Activated T-helper 1 cell treated with Interleukin-2 at 50 U/mL for 16 hours (primary cell): ENCODE data around the gene THSD7B.

Experiments
- DNase-seq: peaks from one replicate; pipeline ENCODE4 v3.0.0-alpha.2; 2020; ENCODE audit warnings: low read depth

THSD7B gene

DNA sequence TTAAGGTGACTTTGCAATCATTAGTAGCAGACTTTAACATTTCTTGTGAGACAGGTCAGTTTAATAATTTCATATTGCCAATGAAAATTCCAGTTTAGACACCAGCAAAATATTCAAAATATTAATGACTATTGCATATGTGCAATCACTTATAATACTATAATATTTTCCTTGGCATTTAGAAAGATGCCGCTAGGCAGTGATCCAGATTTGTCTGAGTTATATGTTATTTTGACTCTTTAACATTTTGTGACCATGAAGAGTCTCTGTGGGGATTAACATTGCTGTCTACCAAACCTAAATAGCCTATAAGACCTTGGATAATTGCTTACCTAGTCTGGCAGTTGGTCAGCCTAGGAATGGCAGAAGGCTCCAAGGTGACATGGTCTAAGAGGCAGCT lies 389.6 kb downstream of the THSD7B start:
- no peak for DNase-seq

- DNase-seq, result no peak
Observed at GRCh38 chr2:137155356-137156104, 390.2 kb downstream of the THSD7B start.

DNA sequence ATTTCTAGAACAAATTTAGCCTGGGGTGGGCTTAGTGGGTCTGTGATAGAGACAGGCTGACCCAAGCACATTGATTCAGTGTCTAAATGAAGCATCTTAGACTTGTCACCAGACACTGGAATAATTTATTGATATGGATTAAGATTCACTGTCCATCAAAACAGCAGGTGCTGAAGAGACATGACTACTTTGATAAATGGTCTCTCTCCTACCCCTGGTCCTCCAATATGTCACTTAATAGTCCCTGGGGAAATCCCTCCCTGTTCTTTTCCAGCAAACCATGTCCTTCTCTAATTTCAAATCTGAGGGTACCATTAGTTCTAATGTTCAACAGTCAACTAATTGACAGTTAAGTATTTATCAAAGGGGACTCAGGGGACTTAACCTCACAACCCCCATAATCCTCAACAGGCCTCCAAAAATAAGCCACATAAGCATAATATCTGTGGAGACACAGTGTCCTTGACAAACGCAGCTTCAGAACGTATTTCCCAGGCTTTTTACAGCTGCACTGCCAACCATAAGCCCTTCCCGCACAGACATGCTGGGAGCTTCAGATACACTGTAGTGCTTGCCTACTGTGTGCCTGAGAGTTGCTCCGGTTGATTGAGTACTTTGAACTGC lies 391.0 kb downstream of the THSD7B start:
- DNase-seq, result no peak

GRCh38 chr2:137157851-137158250 lies 392.5 kb downstream of the THSD7B start:
- no peak for DNase-seq

DNA sequence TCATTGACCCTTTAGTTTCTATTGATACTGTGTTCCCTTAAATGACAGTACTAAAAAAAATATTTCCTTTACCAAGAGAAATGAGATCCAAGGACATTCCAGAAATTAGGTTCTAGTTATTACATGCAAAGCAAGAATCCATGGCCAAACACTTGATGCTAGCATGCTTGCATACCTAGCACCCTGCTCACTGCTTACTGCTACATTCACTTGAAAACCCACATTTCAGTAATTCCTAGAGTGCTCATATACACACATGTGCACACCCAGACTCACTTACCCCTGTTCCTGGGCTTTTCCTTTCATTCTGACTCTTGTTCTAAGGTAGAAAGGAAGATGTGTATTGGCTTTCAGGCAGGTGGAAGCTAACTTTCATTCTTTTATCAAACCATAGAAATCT lies 395.9 kb downstream of the THSD7B start:
- no peak for DNase-seq

GRCh38 chr2:137165968-137166367 lies 400.6 kb downstream of the THSD7B start:
- no peak for DNase-seq

- no peak for DNase-seq
Observed at GRCh38 chr2:137167651-137168050, 402.3 kb downstream of the THSD7B start.

DNA sequence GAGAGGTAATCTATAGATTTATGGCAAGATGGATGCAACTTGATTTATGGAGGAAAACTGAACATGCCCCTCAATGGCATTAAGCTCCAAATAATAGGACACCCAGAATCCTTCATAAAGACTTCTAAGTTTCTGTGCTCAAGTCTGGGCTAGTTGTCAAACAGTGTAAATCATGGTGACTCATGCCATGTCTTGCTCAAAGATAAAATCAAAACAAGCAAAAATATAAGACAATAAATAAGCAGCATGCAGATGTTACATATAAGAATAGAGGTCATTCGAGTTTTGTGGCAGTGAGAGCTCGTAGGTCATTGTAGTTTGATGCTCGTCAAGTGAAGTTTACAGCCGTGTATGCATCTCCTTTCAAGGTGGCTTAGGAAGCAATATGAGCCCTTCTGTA lies 403.2 kb downstream of the THSD7B start:
- DNase-seq, result no peak

DNA sequence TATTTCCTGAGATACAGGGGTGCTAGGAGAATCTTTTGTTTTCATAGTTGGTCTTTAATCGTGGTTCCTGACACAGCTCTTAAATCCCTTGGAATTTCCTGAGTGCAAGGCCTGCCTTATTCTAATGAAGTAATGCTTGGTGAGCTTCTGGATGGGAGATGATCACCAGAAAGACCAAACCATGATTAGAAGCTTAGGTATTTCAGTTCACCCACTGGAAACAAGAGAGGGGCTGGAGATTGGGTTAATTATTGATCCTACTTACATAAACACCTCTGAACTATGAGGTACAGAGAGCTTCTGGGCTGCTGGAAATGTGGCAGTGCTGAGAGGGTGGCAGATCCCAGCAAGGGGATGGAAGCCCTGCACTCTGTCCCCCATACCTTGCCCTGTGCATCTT lies 406.8 kb downstream of the THSD7B start:
- no peak for DNase-seq

DNA sequence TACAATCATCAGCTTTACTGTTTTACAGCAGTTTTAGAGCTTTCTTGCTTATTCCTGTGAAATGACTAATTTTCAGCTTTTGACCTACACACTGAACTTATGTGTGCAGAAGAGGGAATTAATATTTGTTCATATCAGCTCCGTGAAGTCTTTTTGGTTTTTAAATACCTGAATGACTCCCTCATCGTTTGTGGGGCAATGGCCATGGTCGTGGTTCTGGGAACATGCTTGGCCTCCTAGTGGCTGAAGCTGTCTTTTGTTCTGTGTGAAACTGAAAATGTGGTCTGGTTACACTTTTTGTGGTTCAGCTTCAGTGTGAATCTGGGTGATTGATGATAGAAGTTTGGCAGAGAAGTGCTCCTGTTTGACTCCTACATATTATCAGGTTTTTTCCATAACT lies 408.1 kb downstream of the THSD7B start:
- no peak for DNase-seq

DNA sequence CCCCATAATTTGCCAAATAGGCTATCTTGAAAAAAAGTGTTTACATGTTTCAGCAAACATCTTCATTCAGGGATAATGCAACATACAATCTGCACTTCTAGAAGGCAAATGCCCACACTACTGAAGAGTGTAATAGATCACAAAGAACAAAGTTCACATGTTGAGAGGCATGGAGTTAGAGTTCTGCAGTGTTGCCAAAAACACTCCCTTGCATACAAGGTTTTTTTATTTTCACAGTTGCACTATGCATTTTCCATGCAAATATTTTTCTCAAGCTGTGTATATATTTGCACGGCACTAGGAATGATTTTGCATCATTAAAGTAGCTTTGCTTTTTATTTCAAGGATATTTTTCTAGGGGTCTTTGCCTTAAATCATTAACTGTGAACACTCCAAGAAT lies 409.9 kb downstream of the THSD7B start:
- no peak for DNase-seq

- DNase-seq, result no peak
Observed at GRCh38 chr2:137178951-137179377, 413.6 kb downstream of the THSD7B start.

GRCh38 chr2:137179542-137179941 lies 414.2 kb downstream of the THSD7B start:
- no peak for DNase-seq

- DNase-seq, result no peak
Observed at GRCh38 chr2:137180012-137180411, 414.7 kb downstream of the THSD7B start.

- no peak for DNase-seq
Observed at GRCh38 chr2:137181370-137181769, 416.0 kb downstream of the THSD7B start.

- DNase-seq, result no peak
Observed at GRCh38 chr2:137182071-137182470, 416.7 kb downstream of the THSD7B start.

- DNase-seq, result no peak
Observed at GRCh38 chr2:137183206-137183898, 418.0 kb downstream of the THSD7B start.

DNA sequence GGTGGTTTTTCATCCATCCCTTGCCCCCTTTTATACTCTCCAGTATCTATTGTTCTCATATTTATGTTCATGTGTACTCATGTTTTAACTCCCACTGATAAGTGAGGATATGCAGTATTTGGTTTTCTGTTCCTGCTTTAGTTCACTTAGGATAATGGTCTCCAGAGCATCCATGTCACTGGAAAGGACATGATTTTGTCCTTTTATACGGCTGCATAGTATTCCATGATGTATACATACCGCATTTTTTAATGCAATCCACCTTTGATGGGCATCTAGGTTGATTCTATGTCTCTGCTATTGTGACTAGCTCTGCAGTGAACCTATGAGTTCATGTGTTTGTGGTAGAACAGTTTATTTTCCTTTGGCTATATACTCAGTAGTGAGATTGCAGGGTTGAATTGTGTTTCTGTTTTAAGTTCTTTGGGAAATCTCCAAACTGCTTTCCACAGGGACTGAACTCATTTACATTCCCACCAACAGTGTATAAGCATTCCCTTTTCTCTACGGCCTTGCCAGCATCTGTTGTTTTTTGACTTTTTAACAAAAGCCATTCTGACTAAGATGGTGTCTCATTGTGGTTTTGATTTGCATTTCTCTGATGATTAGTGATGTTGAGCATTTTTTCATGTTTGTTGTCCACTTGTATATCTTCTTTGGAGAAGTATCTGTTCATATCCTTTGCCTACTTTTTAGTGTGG lies 420.2 kb downstream of the THSD7B start:
- DNase-seq, result no peak

GRCh38 chr2:137187216-137187615 lies 421.9 kb downstream of the THSD7B start:
- DNase-seq, result no peak

DNA sequence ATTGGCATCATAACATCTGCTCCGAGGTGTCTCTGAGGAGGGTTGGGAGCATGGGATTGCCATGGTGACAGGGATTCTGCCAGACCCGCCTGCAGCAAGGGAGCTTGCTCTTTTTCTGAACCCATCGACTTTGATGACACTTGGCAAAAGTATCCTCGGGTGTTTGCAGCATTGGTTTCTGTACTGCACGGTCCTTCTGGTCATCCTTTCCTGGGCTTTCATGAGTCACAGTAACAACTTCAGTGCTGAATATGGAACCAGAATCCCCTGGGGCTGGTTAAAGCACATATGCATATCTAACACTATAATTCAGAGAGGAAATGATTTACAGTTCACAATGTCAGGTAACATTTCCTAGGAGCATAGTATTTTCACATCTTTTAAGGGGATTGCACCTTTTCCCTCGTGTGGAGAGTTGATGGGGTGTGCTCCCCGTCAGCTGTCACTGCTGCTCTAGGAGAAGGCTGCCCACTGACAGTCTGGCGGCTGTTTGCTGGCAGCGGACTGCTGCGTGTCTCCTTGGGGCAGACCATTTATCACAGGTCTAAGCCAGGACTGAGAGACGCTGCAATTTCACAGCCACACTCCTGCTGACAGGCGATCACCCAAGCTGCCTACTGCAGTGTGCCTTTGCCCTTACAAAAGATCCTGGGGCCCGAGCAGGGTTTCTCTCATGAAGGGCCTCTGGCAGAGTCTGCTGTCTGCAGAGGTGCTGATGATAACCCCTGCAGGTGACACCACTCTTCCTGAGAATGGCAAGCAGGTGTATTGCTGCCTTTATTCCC lies 425.3 kb downstream of the THSD7B start:
- DNase-seq, result no peak

- DNase-seq, result no peak
Observed at GRCh38 chr2:137192366-137193310, 427.3 kb downstream of the THSD7B start.
